Measurements from ENCODE around the gene EGFL7.

DNA sequence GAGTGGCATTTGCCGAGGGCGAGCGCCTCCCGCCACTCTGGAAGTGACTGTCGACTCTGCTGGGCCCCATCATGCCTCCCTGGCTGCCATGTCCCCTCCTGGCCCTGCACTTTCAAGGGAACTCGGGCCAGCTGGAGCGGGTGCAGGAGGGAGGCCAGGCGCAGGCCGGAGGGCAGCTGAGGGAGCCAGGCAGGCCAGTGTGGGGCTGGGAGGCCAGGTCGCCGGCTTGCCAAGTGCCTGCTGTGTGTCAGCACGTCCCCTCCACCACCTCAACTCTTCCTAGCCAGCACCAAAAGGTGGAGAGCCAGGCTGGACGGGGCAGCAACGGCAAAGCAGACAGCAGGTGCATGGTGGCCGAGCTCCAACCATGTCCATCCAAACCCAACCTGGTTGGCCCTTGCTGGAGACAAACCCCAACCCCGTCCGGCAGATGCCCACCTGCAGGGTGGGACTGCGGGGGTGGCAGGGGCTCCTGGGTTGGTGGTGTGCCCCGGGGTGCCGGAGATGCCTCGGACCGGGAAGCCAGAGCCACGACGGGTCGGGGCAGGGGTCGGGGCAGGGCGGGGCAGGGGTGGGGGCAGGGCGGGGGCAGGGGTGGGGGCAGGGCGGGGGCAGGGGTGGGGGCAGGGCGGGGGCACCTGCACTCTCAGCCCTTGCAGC lies 36.5 kb upstream of the EGFL7 start:
- TF ChIP-seq CTCF (IDR thresholded peaks at IDR 0.05): no peak
- no peak for TF ChIP-seq POLR2A (IDR thresholded peaks at IDR 0.05)

Data from adrenal gland (tissue), 5 donors.